ENCODE results near the gene LRRC23. TPM values are rescaled to one million over a fixed set of nuclear protein-coding genes. Genes with fewer than 3 reads are reported as not detected.

The LRRC23 gene
- polyA plus RNA-seq, 2 of the 4 experiments (the other 2 are of a cell fraction), result 19.1 to 33.3 TPM

- WGBS (ENCODE audit: missing lambda C conversion rate), result 96% methylated on average over 6 of the region's 6 CpGs
- CTCF ChIA-PET, result interaction anchor here (1.6 to 22.2 kb wide), 2 partner anchors 26 to 28 kb away, joined by 10 to 232 read pairs; partner anchors contain the start of genes SPSB2 and TPI1
Measured at GRCh38 chr12:6896846-6897435, 7.7 kb upstream of the LRRC23 start.

DNA sequence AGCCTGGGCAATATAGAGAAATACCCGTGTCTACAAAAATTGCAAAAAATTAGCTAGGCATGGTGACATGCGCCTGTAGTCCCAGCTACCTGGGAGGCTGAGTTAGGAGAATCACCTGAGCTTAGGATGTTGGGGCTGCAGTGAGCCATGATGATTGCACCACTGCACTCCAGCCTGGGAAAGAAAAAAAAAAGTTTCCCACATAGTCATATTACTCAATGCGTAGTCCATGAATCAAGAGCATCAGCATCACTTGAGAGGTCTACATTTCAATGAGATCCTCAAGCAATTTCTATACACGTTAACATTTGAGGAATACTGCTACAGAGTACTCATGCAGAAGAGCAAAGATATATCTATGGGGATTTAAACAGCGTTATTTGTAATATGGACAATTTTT is 5.2 kb upstream of the LRRC23 start:
- Histone ChIP-seq H3K9me3 (no peaks in the 10 kb centered on the region), H3K4me2 (no peak overlapping the region), H3K4me3 (no peak overlapping the region), H3K27ac (no peak overlapping the region), H3K4me1 (peaks cover 5% of the 10 kb centered on the region; the same call in 2 of the 3 replicates)
- 89% methylated on average over 5 of the region's 5 CpGs for WGBS (ENCODE audit: missing lambda C conversion rate)
- no peak for ATAC-seq
- TF ChIP-seq FOXS1 (CRISPR knock-in tag; IDR thresholded peaks at IDR 0.05), result no peak
- TF ChIP-seq BHLHE40 (IDR thresholded peaks at IDR 0.05; ENCODE audit: low read depth, low read length), result no peak
- TF ChIP-seq RARB (CRISPR knock-in tag; IDR thresholded peaks at IDR 0.05), result no peak
- TF ChIP-seq ELK1 (IDR thresholded peaks at IDR 0.05; ENCODE audit: low read depth, low read length), result no peak
- no peak for TF ChIP-seq KDM1A (IDR thresholded peaks at IDR 0.05; ENCODE audit: low read depth)
- TF ChIP-seq, protein P1, sequence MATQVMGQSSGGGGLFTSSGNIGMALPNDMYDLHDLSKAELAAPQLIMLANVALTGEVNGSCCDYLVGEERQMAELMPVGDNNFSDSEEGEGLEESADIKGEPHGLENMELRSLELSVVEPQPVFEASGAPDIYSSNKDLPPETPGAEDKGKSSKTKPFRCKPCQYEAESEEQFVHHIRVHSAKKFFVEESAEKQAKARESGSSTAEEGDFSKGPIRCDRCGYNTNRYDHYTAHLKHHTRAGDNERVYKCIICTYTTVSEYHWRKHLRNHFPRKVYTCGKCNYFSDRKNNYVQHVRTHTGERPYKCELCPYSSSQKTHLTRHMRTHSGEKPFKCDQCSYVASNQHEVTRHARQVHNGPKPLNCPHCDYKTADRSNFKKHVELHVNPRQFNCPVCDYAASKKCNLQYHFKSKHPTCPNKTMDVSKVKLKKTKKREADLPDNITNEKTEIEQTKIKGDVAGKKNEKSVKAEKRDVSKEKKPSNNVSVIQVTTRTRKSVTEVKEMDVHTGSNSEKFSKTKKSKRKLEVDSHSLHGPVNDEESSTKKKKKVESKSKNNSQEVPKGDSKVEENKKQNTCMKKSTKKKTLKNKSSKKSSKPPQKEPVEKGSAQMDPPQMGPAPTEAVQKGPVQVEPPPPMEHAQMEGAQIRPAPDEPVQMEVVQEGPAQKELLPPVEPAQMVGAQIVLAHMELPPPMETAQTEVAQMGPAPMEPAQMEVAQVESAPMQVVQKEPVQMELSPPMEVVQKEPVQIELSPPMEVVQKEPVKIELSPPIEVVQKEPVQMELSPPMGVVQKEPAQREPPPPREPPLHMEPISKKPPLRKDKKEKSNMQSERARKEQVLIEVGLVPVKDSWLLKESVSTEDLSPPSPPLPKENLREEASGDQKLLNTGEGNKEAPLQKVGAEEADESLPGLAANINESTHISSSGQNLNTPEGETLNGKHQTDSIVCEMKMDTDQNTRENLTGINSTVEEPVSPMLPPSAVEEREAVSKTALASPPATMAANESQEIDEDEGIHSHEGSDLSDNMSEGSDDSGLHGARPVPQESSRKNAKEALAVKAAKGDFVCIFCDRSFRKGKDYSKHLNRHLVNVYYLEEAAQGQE (IDR thresholded peaks at IDR 0.05), result no peak
- no peak for TF ChIP-seq MAFK (IDR thresholded peaks at IDR 0.05; ENCODE audit: partially characterized antibody)
- no peak for TF ChIP-seq EP300 (IDR thresholded peaks at IDR 0.05)
- no peak for TF ChIP-seq EHF (CRISPR knock-in tag; IDR thresholded peaks at IDR 0.05)
- no peak for TF ChIP-seq BCL3 (IDR thresholded peaks at IDR 0.05)
- no peak for TF ChIP-seq CHD4 (IDR thresholded peaks at IDR 0.05; ENCODE audit: borderline replicate concordance)
- TF ChIP-seq RNF2 (IDR thresholded peaks at IDR 0.05; ENCODE audit: borderline replicate concordance, low read depth), result no peak
- no peak for TF ChIP-seq CHD2 (IDR thresholded peaks at IDR 0.05; ENCODE audit: low read length, partially characterized antibody)
- no peak for TF ChIP-seq NPAS2 (CRISPR knock-in tag; IDR thresholded peaks at IDR 0.05; ENCODE audit: borderline replicate concordance)
- no peak for TF ChIP-seq POLR2A (IDR thresholded peaks at IDR 0.05; ENCODE audit: low read length)
- TF ChIP-seq, protein P2, sequence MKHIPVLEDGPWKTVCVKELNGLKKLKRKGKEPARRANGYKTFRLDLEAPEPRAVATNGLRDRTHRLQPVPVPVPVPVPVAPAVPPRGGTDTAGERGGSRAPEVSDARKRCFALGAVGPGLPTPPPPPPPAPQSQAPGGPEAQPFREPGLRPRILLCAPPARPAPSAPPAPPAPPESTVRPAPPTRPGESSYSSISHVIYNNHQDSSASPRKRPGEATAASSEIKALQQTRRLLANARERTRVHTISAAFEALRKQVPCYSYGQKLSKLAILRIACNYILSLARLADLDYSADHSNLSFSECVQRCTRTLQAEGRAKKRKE (CRISPR knock-in tag; IDR thresholded peaks at IDR 0.05; ENCODE audit: low read depth), result no peak
- TF ChIP-seq, protein P3, sequence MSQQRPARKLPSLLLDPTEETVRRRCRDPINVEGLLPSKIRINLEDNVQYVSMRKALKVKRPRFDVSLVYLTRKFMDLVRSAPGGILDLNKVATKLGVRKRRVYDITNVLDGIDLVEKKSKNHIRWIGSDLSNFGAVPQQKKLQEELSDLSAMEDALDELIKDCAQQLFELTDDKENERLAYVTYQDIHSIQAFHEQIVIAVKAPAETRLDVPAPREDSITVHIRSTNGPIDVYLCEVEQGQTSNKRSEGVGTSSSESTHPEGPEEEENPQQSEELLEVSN (IDR thresholded peaks at IDR 0.05; ENCODE audit: borderline replicate concordance, low read depth), result no peak
- no peak for TF ChIP-seq RFX5 (IDR thresholded peaks at IDR 0.05)
- no peak for TF ChIP-seq SMC3 (IDR thresholded peaks at IDR 0.05)
- FAIRE-seq, result no peak
- ChIA-PET POLR2A (no interaction called here), CTCF (interaction anchor here (1.0 to 22.2 kb wide), 9 partner anchors 8 to 147 kb away, joined by 3 to 232 read pairs (median 6); partner anchors contain the start of genes MLF2, SPSB2 and TPI1)
- no peak for DNase-seq (ENCODE audit: low read depth in 1 of 2, low spot score in 1 of 2)

More at GRCh38 chr12:6896846-6897435, 7.7 kb upstream of the LRRC23 start:
- ATAC-seq (no peak), DNase-seq (ENCODE audit: low read depth in 1 of 2, low spot score in 1 of 2) (no peak), FAIRE-seq (no peak)
- no peaks in the 10 kb centered on the region for H3K4me1 ChIP-seq
- H3K4me3 ChIP-seq, result no peak overlapping the region
- H3K4me2 ChIP-seq, result no peak overlapping the region
- POLR2A ChIA-PET, result no interaction called here
- TF ChIP-seq RCOR1 (IDR thresholded peaks at IDR 0.05; ENCODE audit: low read depth, low read length) (no peak), KDM1A (IDR thresholded peaks at IDR 0.05; ENCODE audit: low read depth) (no peak), JUNB (IDR thresholded peaks at IDR 0.05) (no peak), MAZ (IDR thresholded peaks at IDR 0.05; ENCODE audit: borderline replicate concordance, low read depth, low read length) (no peak)
- H3K9me3 ChIP-seq, result no peaks in the 10 kb centered on the region
- no peak overlapping the region for H3K27ac ChIP-seq

Measured in A549 (cell line).